ENCODE data around the gene TAF4B. TPM values are rescaled to one million over a fixed set of nuclear protein-coding genes. Genes with fewer than 3 reads are reported as not detected.
"Not testable (repeated sequence)": the region's sequence is repeated elsewhere in the genome, so short reads cannot be mapped to it uniquely, and the experiment has no call there.

The TAF4B gene
- polyA plus RNA-seq, 12 donors, result 1.9 to 4.8 (median 2.7) TPM; not detected in 2

DNA sequence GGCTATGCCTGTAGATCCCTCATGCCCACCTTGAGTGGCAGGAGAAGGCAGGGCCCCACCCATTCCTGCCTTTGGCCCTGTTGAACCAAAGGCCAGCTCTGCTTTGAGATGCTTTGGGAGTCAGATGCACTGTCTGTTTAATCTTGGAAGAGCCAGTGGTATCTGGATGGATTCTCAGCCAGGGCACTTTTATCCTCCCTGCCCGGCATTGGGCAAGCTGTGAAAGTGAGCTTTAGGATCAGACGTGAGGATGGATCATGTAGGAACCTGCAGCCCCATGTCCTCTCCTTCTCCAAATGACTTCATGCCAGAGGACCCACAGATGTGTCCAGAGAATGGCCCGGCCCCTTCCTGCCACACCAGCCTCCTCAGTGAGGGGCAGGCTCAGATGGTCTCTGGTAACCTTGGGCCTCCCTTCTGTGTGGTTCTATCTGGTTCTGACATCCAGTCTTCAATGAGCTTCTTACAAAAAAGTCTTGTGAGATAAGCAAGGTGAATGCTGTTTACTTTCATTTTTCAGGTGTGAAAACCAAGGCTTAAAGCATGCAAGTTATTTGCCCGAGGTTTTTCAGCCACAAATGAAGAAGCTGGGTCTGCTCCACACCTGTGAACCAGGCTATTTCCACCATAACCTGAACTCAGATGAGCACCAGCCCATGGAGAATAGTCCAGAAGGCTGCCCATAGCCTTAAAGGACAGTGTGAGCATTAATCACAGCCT lies 198.3 kb downstream of the TAF4B start:
- no peak for DNase-seq

DNA sequence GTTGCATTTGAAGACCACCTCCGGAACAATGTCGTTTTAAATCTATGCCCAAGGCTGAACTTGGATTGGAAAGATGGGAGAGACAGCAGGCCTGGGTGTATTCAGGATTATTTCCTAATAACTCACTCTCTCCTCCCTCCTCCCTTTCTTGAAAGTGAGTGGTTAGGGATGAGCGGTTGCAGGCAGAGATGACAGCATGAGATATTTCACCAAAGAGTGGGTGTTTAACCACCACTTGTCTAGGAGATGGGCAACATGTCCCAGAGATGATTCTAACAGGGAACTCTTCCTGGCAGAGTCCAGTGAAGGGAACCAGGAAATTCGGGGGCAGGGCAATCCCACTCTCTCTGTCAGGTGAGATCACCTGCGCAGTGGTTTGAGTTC lies 198.9 kb downstream of the TAF4B start:
- DNase-seq, result no peak

DNA sequence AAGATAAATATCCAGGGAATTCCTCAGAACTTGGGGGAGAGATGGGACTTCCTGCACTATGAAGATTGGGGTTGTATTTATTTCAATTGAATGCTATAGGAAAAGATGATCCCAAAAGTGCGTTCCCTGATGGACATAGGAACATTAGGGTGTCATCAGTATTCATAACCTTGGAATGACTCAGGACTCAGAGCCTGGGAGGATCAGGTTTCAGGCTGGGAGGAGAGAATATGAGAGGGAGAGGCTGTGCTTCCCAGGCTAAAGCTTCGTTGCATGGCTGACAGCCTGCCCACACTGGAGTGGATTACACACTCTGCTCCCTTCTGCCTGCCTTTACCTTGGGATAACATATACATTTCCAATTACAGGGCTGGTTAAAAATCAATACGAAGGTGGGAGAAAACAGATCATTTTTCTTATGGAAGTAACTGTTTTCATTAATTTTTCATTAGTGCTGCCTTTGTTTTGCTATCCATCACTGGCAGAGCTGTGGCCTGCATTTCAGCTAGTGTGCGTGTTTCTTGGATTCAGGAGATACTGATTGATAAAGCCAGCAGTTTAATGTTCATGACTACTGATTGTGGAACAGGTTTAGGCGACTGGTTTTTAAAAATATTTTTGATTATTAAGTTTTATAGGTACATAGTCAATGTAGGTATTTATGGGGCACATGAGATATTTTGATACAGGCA lies 203.4 kb downstream of the TAF4B start:
- DNase-seq, result peak; percentile 31

DNA sequence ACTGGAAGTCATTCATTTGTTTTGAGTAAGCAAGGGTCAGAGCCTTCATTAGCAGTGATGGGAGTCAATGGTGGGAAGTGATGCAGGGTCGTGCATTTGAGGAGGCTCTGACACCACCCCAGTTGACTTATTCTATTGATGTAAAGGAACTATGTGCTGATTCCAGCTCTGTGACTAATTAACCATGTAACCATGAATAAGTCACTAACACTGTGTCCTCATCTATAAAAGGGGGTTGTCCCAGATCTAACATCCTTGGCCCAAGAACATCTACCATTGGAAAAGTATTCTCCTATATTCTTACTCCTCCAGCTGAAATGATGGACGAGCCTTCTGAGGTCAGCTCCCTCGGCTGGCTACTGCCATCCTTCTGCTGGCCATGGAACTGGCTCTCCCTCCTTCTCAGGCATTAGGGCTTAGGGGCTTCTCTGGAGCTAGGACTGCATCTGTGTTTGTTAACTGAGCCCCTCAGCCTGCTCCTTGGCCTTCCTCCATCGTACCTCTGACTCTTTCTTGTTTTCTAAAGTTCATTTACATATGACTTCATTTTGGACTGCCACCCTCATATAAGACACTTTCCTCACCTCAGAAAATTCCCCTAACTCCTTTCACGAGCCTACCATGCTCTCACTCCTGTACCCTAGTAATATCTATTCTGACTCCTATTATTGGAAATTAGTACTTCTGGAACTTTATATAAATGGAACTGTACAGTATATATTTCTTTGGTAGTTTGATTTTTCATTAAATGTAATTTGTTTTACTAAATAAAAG lies 206.6 kb downstream of the TAF4B start:
- DNase-seq, result no peak

DNA sequence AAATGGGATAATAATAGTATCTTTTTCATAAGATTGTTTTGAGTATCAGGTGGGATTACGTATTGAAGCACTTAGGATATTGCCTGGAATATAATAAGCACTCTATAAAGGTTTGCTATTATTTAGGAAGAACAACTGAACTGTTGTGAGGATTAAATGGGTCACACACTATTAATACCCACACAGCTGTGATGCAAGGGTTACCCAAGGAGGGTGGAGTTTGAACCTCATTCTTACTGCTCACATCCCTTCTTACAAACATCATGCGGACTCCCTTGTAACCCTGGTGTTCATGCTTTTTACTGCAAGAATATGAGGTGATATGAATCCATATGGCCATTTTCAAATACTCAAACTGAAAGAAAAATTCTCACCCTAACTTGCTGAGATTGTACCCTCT lies 208.6 kb downstream of the TAF4B start:
- DNase-seq, result no peak

DNA sequence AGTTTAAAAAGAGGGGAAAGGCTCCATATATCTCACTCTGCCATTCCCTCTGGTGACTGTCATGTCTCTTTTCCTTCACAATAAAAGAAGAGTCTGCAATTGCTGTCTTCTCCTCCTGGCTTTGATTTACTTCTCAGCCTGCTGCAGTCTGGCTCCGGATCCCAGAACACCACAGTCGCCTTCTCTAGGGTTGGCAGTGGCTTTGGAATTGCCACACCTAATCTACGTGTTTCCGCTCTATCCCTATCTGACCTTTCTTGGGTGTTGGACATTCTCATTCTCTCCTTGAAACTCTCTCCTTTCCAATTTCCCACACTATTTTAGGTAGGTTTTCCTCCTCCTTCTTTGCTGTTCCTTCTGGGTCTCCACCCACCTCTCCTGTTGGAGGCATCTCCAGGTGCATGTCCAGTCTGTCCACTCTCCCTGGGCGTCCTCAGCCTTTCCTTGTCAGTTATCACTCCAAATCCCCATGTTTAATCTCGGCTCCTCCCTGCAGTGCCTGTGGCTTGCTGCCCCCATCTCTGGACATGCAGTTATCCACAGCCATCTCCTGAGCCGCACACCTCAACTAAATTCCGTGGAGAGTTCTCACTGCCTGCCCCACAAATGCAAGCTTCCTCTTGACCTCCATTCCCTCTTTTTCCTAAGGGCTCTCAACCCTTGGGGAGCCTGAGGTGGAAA lies 209.3 kb downstream of the TAF4B start:
- no peak for DNase-seq

DNA sequence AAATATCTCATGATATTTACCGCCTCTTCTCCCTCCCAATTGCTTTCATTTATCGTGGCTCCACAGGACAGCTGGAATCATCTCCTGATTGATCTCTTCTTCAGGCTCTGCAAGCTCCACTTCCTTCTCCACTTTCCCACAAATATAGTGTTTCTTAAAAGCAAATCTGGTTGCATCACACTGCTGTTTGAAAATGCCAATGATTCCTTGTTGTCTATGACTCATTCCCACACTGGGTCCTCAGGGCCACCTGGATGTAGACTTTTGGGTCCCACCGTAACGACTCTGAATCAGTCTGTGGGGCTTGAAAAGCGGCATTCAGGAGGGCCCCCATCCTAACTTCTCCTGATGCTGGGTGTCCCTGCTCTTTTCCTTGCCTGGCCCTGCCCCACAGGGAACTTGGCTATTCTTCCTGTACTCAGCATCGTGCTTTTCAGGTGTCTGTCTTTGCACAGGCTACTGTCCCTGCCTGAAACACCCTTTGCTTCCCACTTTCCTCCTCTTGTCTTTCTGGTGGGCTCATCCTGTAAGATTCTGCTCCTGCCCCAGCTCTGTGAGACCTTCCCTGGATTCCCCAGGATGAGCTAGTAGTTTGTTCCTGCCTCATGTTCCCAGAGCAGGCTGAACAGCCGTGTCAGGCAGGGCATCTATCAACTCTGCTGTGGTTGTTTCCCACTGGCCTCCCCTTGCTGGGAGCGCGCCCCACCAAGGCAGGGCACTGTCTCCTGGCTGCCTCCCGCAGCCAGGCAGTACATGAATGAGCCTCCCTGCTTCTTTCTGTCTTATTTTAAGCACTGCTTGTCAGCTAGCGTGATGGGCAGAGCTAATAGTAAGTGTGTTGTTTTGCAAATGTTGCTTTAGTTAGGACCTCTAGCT lies 210.2 kb downstream of the TAF4B start:
- no peak for DNase-seq

DNA sequence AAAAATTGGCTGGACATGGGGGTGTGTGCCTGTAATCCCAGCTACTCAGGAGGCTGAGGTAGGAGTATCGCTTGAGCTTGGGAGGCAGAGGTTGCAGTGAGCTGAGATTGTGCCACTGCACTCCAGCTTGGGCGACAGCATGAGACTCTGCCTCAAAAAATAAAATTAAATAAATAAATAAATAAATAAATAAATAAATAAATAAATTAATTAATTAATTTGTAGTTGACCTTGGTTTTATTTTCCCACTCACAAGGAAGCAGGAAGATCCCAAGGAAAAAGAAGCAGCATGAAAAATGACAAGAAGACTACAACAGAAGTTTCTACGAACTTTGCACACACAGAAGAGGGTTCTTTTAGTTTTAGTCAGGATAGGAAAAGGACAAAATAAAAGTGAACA lies 211.4 kb downstream of the TAF4B start:
- not testable (repeated sequence) for DNase-seq

DNA sequence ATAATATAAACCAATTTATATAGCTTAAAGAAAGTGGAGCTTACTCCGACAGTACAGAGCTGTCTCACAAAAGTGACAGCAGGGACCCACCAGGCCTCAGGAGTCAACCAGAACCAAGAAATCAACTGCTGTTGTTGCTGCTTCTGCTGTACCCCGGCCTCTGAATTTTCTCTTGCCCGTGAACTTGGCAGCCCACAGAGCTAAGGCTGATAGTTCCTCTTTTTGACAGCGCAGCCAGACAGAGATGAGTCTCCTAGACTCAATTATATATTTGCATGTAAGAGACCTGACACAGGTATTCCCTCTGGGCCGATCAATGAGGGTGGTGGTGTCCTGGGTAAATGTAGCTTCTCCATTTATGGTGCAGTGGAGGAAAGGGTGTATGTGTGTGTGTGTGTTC lies 212.7 kb downstream of the TAF4B start:
- no peak for DNase-seq

DNA sequence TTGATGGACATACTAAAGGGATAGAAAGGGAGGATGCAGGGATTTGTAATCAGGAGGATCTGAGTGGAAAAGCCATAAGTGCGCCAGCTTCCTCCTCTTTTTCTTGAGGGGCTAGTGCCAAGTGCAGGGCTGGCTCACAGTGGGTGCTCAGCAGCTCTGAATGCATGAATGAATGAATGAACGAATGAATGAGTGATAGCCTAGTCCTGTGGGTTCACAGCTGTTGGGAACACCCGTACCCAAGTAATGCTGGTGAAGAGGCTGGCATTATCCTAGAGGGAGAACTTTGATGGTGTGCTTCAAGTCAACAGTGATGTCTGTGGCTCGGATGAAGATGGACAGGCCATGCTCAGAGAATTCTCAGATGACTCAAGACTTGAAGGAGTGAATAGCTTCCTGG lies 213.3 kb downstream of the TAF4B start:
- no peak for DNase-seq

DNA sequence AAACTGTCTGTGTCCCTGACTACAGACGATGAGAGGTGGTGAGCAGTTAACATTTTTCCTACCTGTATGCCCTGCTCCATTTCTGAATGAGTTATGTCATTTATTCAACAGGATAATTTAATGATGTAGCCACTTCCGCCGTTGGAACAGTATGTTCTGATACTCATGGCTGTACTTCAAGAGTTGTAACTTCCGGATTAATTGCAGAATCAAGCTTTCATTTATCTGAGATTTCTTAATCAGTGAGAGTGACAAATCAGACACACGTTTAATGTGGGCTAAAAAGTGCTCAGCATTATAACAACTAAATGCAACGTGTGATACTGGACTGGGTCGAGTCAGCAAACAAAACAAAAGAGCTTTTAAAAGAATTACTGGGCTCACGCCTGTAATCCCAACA lies 214.4 kb downstream of the TAF4B start:
- no peak for DNase-seq

Other genes with a start within 250 kb of the TAF4B start
- gene SS18, start 135.8 kb upstream of the TAF4B start, polyA plus RNA-seq (ENCODE audit: insufficient read length in 12 of 12), result 10 to 100 TPM in 11 of 12 donors, not detected in 1; 27.2 to 83.1 (median 43.5) TPM
- under 1 TPM in 1 of 12 donors, not detected in 11; 0.12 TPM for gene PSMA8, start 92.6 kb upstream of the TAF4B start, polyA plus RNA-seq (ENCODE audit: insufficient read length in 12 of 12)